ENCODE results near the gene DSCAML1.

Gene DSCAML1

GRCh38 chr11:117735350-117735977 lies 61.6 kb downstream of the DSCAML1 start:
- Histone ChIP-seq H3K9me3 (ENCODE audit: control insufficient read depth, insufficient read depth, low read length) (no peaks in the 10 kb centered on the region), H3K4me3 (ENCODE audit: low read length) (no peak overlapping the region), H3K4me1 (ENCODE audit: control insufficient read depth, insufficient read depth, low read length) (peaks cover 7% of the 10 kb centered on the region), H3K27ac (ENCODE audit: low read length) (no peak overlapping the region), H3K27me3 (ENCODE audit: control insufficient read depth, insufficient read depth, low read length) (no peaks in the 10 kb centered on the region), H3K36me3 (ENCODE audit: control insufficient read depth, insufficient read depth, low read length) (no peaks in the 10 kb centered on the region)
- no peak for DNase-seq (ENCODE audit: low read depth, low spot score)
- no CpG with 5 or more reads among the region's 9 CpGs for WGBS (ENCODE audit: insufficient coverage, insufficient read length)

GRCh38 chr11:117734601-117735024 lies 62.4 kb downstream of the DSCAML1 start:
- H3K27ac ChIP-seq (ENCODE audit: low read length), result no peak overlapping the region
- H3K36me3 ChIP-seq (ENCODE audit: control insufficient read depth, insufficient read depth, low read length), result no peaks in the 10 kb centered on the region
- no CpG with 5 or more reads among the region's 5 CpGs for WGBS (ENCODE audit: insufficient coverage, insufficient read length)
- no peaks in the 10 kb centered on the region for H3K27me3 ChIP-seq (ENCODE audit: control insufficient read depth, insufficient read depth, low read length)
- peaks cover 7% of the 10 kb centered on the region for H3K4me1 ChIP-seq (ENCODE audit: control insufficient read depth, insufficient read depth, low read length)
- no peak overlapping the region for H3K4me3 ChIP-seq (ENCODE audit: low read length)
- no peaks in the 10 kb centered on the region for H3K9me3 ChIP-seq (ENCODE audit: control insufficient read depth, insufficient read depth, low read length)
- no peak for DNase-seq (ENCODE audit: low read depth, low spot score)

GRCh38 chr11:117733316-117733715 lies 63.7 kb downstream of the DSCAML1 start:
- DNase-seq (ENCODE audit: low read depth, low spot score), result no peak
- Histone ChIP-seq H3K27ac (ENCODE audit: low read length) (no peak overlapping the region), H3K4me1 (ENCODE audit: control insufficient read depth, insufficient read depth, low read length) (peaks cover 7% of the 10 kb centered on the region), H3K4me3 (ENCODE audit: low read length) (no peak overlapping the region), H3K36me3 (ENCODE audit: control insufficient read depth, insufficient read depth, low read length) (no peaks in the 10 kb centered on the region), H3K27me3 (ENCODE audit: control insufficient read depth, insufficient read depth, low read length) (no peaks in the 10 kb centered on the region), H3K9me3 (ENCODE audit: control insufficient read depth, insufficient read depth, low read length) (no peaks in the 10 kb centered on the region)
- WGBS (ENCODE audit: insufficient coverage, insufficient read length), result no CpG with 5 or more reads among the region's 6 CpGs

- H3K27me3 ChIP-seq (ENCODE audit: control insufficient read depth, insufficient read depth, low read length), result peaks cover 2% of the 10 kb centered on the region; the same call in 1 of the 2 replicates
- H3K27ac ChIP-seq (ENCODE audit: low read length), result no peak overlapping the region
- no CpG with 5 or more reads among the region's 2 CpGs for WGBS (ENCODE audit: insufficient coverage, insufficient read length)
- no peaks in the 10 kb centered on the region for H3K36me3 ChIP-seq (ENCODE audit: control insufficient read depth, insufficient read depth, low read length)
- no peak for DNase-seq (ENCODE audit: low read depth, low spot score)
- H3K9me3 ChIP-seq (ENCODE audit: control insufficient read depth, insufficient read depth, low read length), result no peaks in the 10 kb centered on the region
- peaks cover 7% of the 10 kb centered on the region for H3K4me1 ChIP-seq (ENCODE audit: control insufficient read depth, insufficient read depth, low read length)
- no peak overlapping the region for H3K4me3 ChIP-seq (ENCODE audit: low read length)
Measured at GRCh38 chr11:117731722-117732290, 65.2 kb downstream of the DSCAML1 start.

- Histone ChIP-seq H3K4me1 (ENCODE audit: control insufficient read depth, insufficient read depth, low read length) (peaks cover 7% of the 10 kb centered on the region), H3K27ac (ENCODE audit: low read length) (no peak overlapping the region), H3K4me3 (ENCODE audit: low read length) (no peak overlapping the region), H3K9me3 (ENCODE audit: control insufficient read depth, insufficient read depth, low read length) (no peaks in the 10 kb centered on the region), H3K36me3 (ENCODE audit: control insufficient read depth, insufficient read depth, low read length) (no peaks in the 10 kb centered on the region), H3K27me3 (ENCODE audit: control insufficient read depth, insufficient read depth, low read length) (peaks cover 2% of the 10 kb centered on the region; the same call in 1 of the 2 replicates)
- WGBS (ENCODE audit: insufficient coverage, insufficient read length), result no CpG with 5 or more reads among the region's 7 CpGs
- DNase-seq (ENCODE audit: low read depth, low spot score), result no peak
Measured at GRCh38 chr11:117730208-117730800, 66.7 kb downstream of the DSCAML1 start.

GRCh38 chr11:117725048-117725734 lies 71.8 kb downstream of the DSCAML1 start:
- WGBS (ENCODE audit: insufficient coverage, insufficient read length), result no CpG with 5 or more reads among the region's 12 CpGs
- DNase-seq (ENCODE audit: low read depth, low spot score), result no peak
- Histone ChIP-seq H3K36me3 (ENCODE audit: control insufficient read depth, insufficient read depth, low read length) (no peaks in the 10 kb centered on the region), H3K4me3 (ENCODE audit: low read length) (no peak overlapping the region), H3K4me1 (ENCODE audit: control insufficient read depth, insufficient read depth, low read length) (peaks cover 5% of the 10 kb centered on the region), H3K9me3 (ENCODE audit: control insufficient read depth, insufficient read depth, low read length) (no peaks in the 10 kb centered on the region), H3K27me3 (ENCODE audit: control insufficient read depth, insufficient read depth, low read length) (peaks cover 3% of the 10 kb centered on the region), H3K27ac (ENCODE audit: low read length) (no peak overlapping the region)

- no peak overlapping the region for H3K4me3 ChIP-seq (ENCODE audit: low read length)
- H3K27me3 ChIP-seq (ENCODE audit: control insufficient read depth, insufficient read depth, low read length), result peaks cover 3% of the 10 kb centered on the region
- DNase-seq (ENCODE audit: low read depth, low spot score), result no peak
Measured at GRCh38 chr11:117724621-117725020, 72.4 kb downstream of the DSCAML1 start.

GRCh38 chr11:117724104-117724503 lies 72.9 kb downstream of the DSCAML1 start:
- DNase-seq (ENCODE audit: low read depth, low spot score), result no peak
- Histone ChIP-seq H3K4me1 (ENCODE audit: control insufficient read depth, insufficient read depth, low read length) (peaks cover 7% of the 10 kb centered on the region), H3K27me3 (ENCODE audit: control insufficient read depth, insufficient read depth, low read length) (peaks cover 3% of the 10 kb centered on the region), H3K9me3 (ENCODE audit: control insufficient read depth, insufficient read depth, low read length) (no peaks in the 10 kb centered on the region), H3K27ac (ENCODE audit: low read length) (no peak overlapping the region), H3K36me3 (ENCODE audit: control insufficient read depth, insufficient read depth, low read length) (no peaks in the 10 kb centered on the region), H3K4me3 (ENCODE audit: low read length) (no peak overlapping the region)
- no CpG with 5 or more reads among the region's 5 CpGs for WGBS (ENCODE audit: insufficient coverage, insufficient read length)

More at GRCh38 chr11:117724621-117725020, 72.4 kb downstream of the DSCAML1 start:
- Histone ChIP-seq H3K36me3 (ENCODE audit: control insufficient read depth, insufficient read depth, low read length) (no peaks in the 10 kb centered on the region), H3K9me3 (ENCODE audit: control insufficient read depth, insufficient read depth, low read length) (no peaks in the 10 kb centered on the region), H3K4me1 (ENCODE audit: control insufficient read depth, insufficient read depth, low read length) (peaks cover 7% of the 10 kb centered on the region), H3K27ac (ENCODE audit: low read length) (no peak overlapping the region)

GRCh38 chr11:117723277-117724024 lies 73.6 kb downstream of the DSCAML1 start:
- no peaks in the 10 kb centered on the region for H3K36me3 ChIP-seq (ENCODE audit: control insufficient read depth, insufficient read depth, low read length)
- H3K4me1 ChIP-seq (ENCODE audit: control insufficient read depth, insufficient read depth, low read length), result peaks cover 8% of the 10 kb centered on the region
- DNase-seq (ENCODE audit: low read depth, low spot score), result no peak
- no peak overlapping the region for H3K27ac ChIP-seq (ENCODE audit: low read length)
- peaks cover 3% of the 10 kb centered on the region for H3K27me3 ChIP-seq (ENCODE audit: control insufficient read depth, insufficient read depth, low read length)
- H3K4me3 ChIP-seq (ENCODE audit: low read length), result no peak overlapping the region
- H3K9me3 ChIP-seq (ENCODE audit: control insufficient read depth, insufficient read depth, low read length), result no peaks in the 10 kb centered on the region
- no CpG with 5 or more reads among the region's 12 CpGs for WGBS (ENCODE audit: insufficient coverage, insufficient read length)

- no peak for DNase-seq (ENCODE audit: low read depth, low spot score)
- WGBS (ENCODE audit: insufficient coverage, insufficient read length), result no CpG with 5 or more reads among the region's 2 CpGs
- peaks cover 11% of the 10 kb centered on the region for H3K4me1 ChIP-seq (ENCODE audit: control insufficient read depth, insufficient read depth, low read length)
- no peak overlapping the region for H3K4me3 ChIP-seq (ENCODE audit: low read length)
- no peaks in the 10 kb centered on the region for H3K9me3 ChIP-seq (ENCODE audit: control insufficient read depth, insufficient read depth, low read length)
- H3K36me3 ChIP-seq (ENCODE audit: control insufficient read depth, insufficient read depth, low read length), result no peaks in the 10 kb centered on the region
- peaks cover 2% of the 10 kb centered on the region; the same call in 1 of the 2 replicates for H3K27me3 ChIP-seq (ENCODE audit: control insufficient read depth, insufficient read depth, low read length)
- no peak overlapping the region for H3K27ac ChIP-seq (ENCODE audit: low read length)
Measured at GRCh38 chr11:117722082-117722481, 74.9 kb downstream of the DSCAML1 start.

All from iPS DF 6.9 (cell line).